GM12878 (cell line): Measurements from ENCODE around the gene ZNF618. TPM values are rescaled to one million over a fixed set of nuclear protein-coding genes. Genes with fewer than 3 reads are reported as not detected.

ENCODE experiments used
- ATAC-seq: fragments of 200-7000 bp; cut with Tn5 transposase; 3 replicates; pipeline ENCODE4 v1.9.1; 2020; ENCODE audit warnings: mild to moderate bottlenecking, moderate library complexity
- BruUV-seq: library from RNA; stranded (reverse); fragments of 400-500 nt; replicated peaks from 2 replicates; lab custom pipeline; 2021; lab: Mats Ljungman, UMichigan
- CTCF ChIA-PET: fragments of 300-600 bp; sonication (Branson Sonifier 250); formaldehyde crosslinking; extraction: SDS; loops from one replicate; lab custom pipeline; 2021; ENCODE audit warnings: inconsistent platforms; lab: Yijun Ruan, JAX
- POLR2A ChIA-PET: fragments of 350-600 bp; formaldehyde crosslinking; extraction: SDS; loops from one replicate; lab custom pipeline; 2021; ENCODE audit warnings: inconsistent platforms; lab: Charles Lee
- RAD21 ChIA-PET: fragments of 300-600 bp; sonication (Branson Sonifier 250); formaldehyde crosslinking; loops from one replicate; lab custom pipeline; 2023; ENCODE audit warnings: antibody characterized with exemption; ENCODE audit not compliant: unreplicated experiment; lab: Charles Lee
- SMC1A ChIA-PET: fragments of 300-600 bp; sonication (Branson Sonifier 250); formaldehyde crosslinking; loops from one replicate; lab custom pipeline; 2023; ENCODE audit not compliant: unreplicated experiment, uncharacterized antibody; lab: Charles Lee
- DNase-seq: peaks from one replicate; pipeline ENCODE4 v3.0.0-alpha.2; 2011; ENCODE audit warnings: low read depth, low spot score
- FAIRE-seq: peaks from 3 replicates; lab custom pipeline; 2011; peaks lifted over from hg19 to GRCh38; lab: Jason Lieb, UNC
- H2AFZ ChIP-seq: 2 replicates; pipeline ENCODE4 v1.6.0; 2011; ENCODE audit warnings: low read depth, low read length, control low read depth; ENCODE audit not compliant: control insufficient read depth
- H3K27ac ChIP-seq: 2 replicates; pipeline ENCODE4 v1.5.1; 2011; ENCODE audit warnings: control low read depth; ENCODE audit not compliant: control insufficient read depth, insufficient read depth
- H3K27me3 ChIP-seq, 2 experiments: replicated peaks in 1 of 2; 2 replicates each; pipeline versions ENCODE4 v1.6.0 to v1.6.1; 2011; ENCODE audit warnings: low read length in 1 of 2; ENCODE audit not compliant: control insufficient read depth in 2 of 2, insufficient read depth in 2 of 2
- H3K36me3 ChIP-seq, 2 experiments: 2 replicates each; pipeline ENCODE4 v1.5.1; 2011; ENCODE audit warnings: low read length in 1 of 2; ENCODE audit not compliant: control insufficient read depth in 2 of 2, insufficient read depth in 2 of 2
- H3K4me1 ChIP-seq: 2 replicates; pipeline ENCODE4 v1.6.1; 2011; ENCODE audit warnings: mild to moderate bottlenecking, low read length, moderate library complexity, mixed read lengths; ENCODE audit not compliant: control insufficient read depth, insufficient read depth
- H3K4me2 ChIP-seq: 2 replicates; pipeline ENCODE4 v1.6.0; 2011; ENCODE audit warnings: control low read depth; ENCODE audit not compliant: control insufficient read depth, insufficient read depth
- H3K4me3 ChIP-seq: fragments of 200-600 bp; sonication (generic); 2 replicates; pipeline ENCODE4 v1.5.1; 2016
- H3K79me2 ChIP-seq: 2 replicates; pipeline ENCODE4 v1.6.0; 2011; ENCODE audit warnings: low read length; ENCODE audit not compliant: control insufficient read depth, insufficient read depth
- H3K9ac ChIP-seq: 2 replicates; pipeline ENCODE4 v1.8.0; 2011; ENCODE audit warnings: low read length, control low read depth, mixed read lengths; ENCODE audit not compliant: control insufficient read depth, insufficient read depth
- H3K9me3 ChIP-seq: replicated peaks from 3 replicates; pipeline ENCODE4 v1.5.1; 2011; ENCODE audit warnings: mild to moderate bottlenecking, low read length; ENCODE audit not compliant: control insufficient read depth, insufficient read depth
- H4K20me1 ChIP-seq: 2 replicates; pipeline ENCODE4 v1.6.0; 2011; ENCODE audit not compliant: control insufficient read depth, insufficient read depth
- FOS ChIP-seq: IDR thresholded peaks from 3 replicates; pipeline ENCODE4 v1.6.1; 2011; ENCODE audit warnings: borderline replicate concordance; ENCODE audit not compliant: insufficient read length; ENCODE audit errors: extremely low read depth
- HDAC6 ChIP-seq: fragments of 200-600 bp; sonication (generic); IDR thresholded peaks from one replicate; pipeline ENCODE4 v1.8.0; 2017; ENCODE audit warnings: antibody characterized with exemption; ENCODE audit not compliant: unreplicated experiment
- KAT2A ChIP-seq: conservative IDR thresholded peaks from 2 replicates; pipeline ENCODE4 v1.6.1; 2011; ENCODE audit warnings: low read depth, low read length; ENCODE audit not compliant: control insufficient read depth
- MAX ChIP-seq: IDR thresholded peaks from 2 replicates; pipeline ENCODE4 v1.6.1; 2012; ENCODE audit warnings: low read depth, low read length, improper control_type of control experiment
- MYB ChIP-seq: fragments of 150-350 bp; IDR thresholded peaks from 2 replicates; pipeline ENCODE4 v1.6.1; 2014; ENCODE audit warnings: mild to moderate bottlenecking, low read depth, low read length, borderline replicate concordance
- NFXL1 ChIP-seq: fragments of 450-650 bp; IDR thresholded peaks from 2 replicates; pipeline ENCODE4 v1.6.1; 2017; ENCODE audit warnings: antibody characterized with exemption, mild to moderate bottlenecking, borderline replicate concordance
- RCOR1 ChIP-seq: conservative IDR thresholded peaks from 2 replicates; pipeline ENCODE4 v1.6.1; 2012; ENCODE audit warnings: low read depth, low read length, improper control_type of control experiment
- SMAD5 ChIP-seq: IDR thresholded peaks from 2 replicates; pipeline ENCODE4 v1.6.1; 2016; ENCODE audit warnings: antibody characterized with exemption, low read depth
- SREBF1 ChIP-seq: IDR thresholded peaks from 2 replicates; pipeline ENCODE4 v1.6.1; 2012; ENCODE audit warnings: mild to moderate bottlenecking, low read length
- TCF7 ChIP-seq: IDR thresholded peaks from 2 replicates; pipeline ENCODE4 v1.6.1; 2014; ENCODE audit warnings: antibody characterized with exemption, borderline replicate concordance
- USF1 ChIP-seq: IDR thresholded peaks from 2 replicates; pipeline ENCODE4 v1.6.1; 2011; ENCODE audit warnings: borderline replicate concordance, low read depth, mild to moderate bottlenecking, moderate library complexity, mixed read lengths, low read length; ENCODE audit not compliant: insufficient read depth; ENCODE audit errors: extremely low read length
- YY1 ChIP-seq: IDR thresholded peaks from 2 replicates; pipeline ENCODE4 v1.6.1; 2011; ENCODE audit warnings: low read depth, mild to moderate bottlenecking, low read length
- ZBED1 ChIP-seq: IDR thresholded peaks from 2 replicates; pipeline ENCODE4 v1.6.1; 2016; ENCODE audit warnings: borderline replicate concordance
- ZNF592 ChIP-seq: fragments of 450-650 bp; IDR thresholded peaks from 2 replicates; pipeline ENCODE4 v1.6.1; 2017; ENCODE audit warnings: mild to moderate bottlenecking, moderate library complexity
- ZNF687 ChIP-seq: fragments of 450-650 bp; IDR thresholded peaks from 2 replicates; pipeline ENCODE4 v1.6.1; 2017; ENCODE audit warnings: mild to moderate bottlenecking, moderate library complexity
- WGBS: methylation state at CpG from one replicate; pipeline ENCODE4 v1.1.6; 2016; ENCODE audit warnings: low lambda C conversion rate; ENCODE audit not compliant: insufficient replicate concordance, insufficient coverage; ENCODE audit errors: missing lambda C conversion rate; 5-methylcytosine and 5-hydroxymethylcytosine counted together
- in situ Hi-C: fragments of 300-500 bp; cut with MboI; formaldehyde crosslinking; loops from 9 replicates; pipeline ENCODE4 v1.14.3; 2018; ENCODE audit warnings: mixed read lengths
- intact Hi-C: fragments of 100-400 bp; cut with micrococcal nuclease; formaldehyde crosslinking; loops from one replicate; pipeline ENCODE4 v1.14.2; 2022; ENCODE audit not compliant: unreplicated experiment
- polyA plus RNA-seq, 11 experiments: library from polyadenylated mRNA; depleted of rRNA in 4 of 11; unstranded in 6 of 11; stranded (reverse) in 5 of 11; fragments of >200 nt; fragmentation: Nextera tagmentation in 4 of 11; fragmentation: Illumina TruSeq in 1 of 11; extraction: Ambion mirVana in 4 of 11; extraction: Trizol in 1 of 11; gene quantifications; 1 replicate in 1 of 11; 2 replicates in 10 of 11; pipeline versions ENCODE4 v1.2.1 to v1.2.3, GENCODE V29; 2011 to 2016; ENCODE audit warnings: inconsistent platforms in 2 of 11, missing spikeins in 2 of 11, low read depth in 1 of 11
- total RNA-seq, 4 experiments: library from RNA; depleted of rRNA in 3 of 4; stranded (reverse); fragments of >200 nt in 3 of 4; fragmentation: Illumina TruSeq in 1 of 4; extraction: Trizol in 1 of 4; gene quantifications; 2 replicates each; pipeline versions ENCODE4 v1.2.1 to v1.2.3, GENCODE V29; 2013 to 2021

The ZNF618 gene
- total and polyA plus RNA-seq, 10 of the 15 experiments (the other 5 are each of a cell fraction or from before 2014, with no cell fraction given): 0.01 to 0.24 (median 0.06) TPM; not detected in 2

- TF ChIP-seq YY1: no peak
- TF ChIP-seq MYB: no peak
These were observed 24.8 kb upstream of the ZNF618 start (continued) for GRCh38 chr9:113851359-113851758.

- no peak for FAIRE-seq
- TF ChIP-seq USF1 (no peak), MAX (no peak), ZNF687 (no peak), ZNF592 (no peak), SMAD5 (no peak), RCOR1 (no peak), KAT2A (no peak), HDAC6 (no peak), SREBF1 (no peak), FOS (no peak), TCF7 (no peak), NFXL1 (no peak), ZBED1 (no peak)
- POLR2A ChIA-PET: no interaction called here
- no peaks in the 10 kb centered on the region for H3K27me3 ChIP-seq
- H3K79me2 ChIP-seq: no peaks in the 10 kb centered on the region
- WGBS: 0% methylated on average over 1 of the region's 1 CpG
- H4K20me1 ChIP-seq: no peaks in the 10 kb centered on the region
- no peak for DNase-seq
- in situ Hi-C loops (no loop called here), intact Hi-C loops (no loop called here)
- no TSS peak for BruUV-seq
- H3K4me3 ChIP-seq: no peak overlapping the region
- H3K36me3 ChIP-seq: no peaks in the 10 kb centered on the region
- no peak overlapping the region for H2AFZ ChIP-seq
- H3K4me2 ChIP-seq: no peak overlapping the region
- H3K9ac ChIP-seq: no peak overlapping the region
- RAD21 ChIA-PET: no interaction called here
- SMC1A ChIA-PET: no interaction called here
- no peaks in the 10 kb centered on the region for H3K9me3 ChIP-seq
- no peaks in the 10 kb centered on the region for H3K4me1 ChIP-seq
- no peak overlapping the region for H3K27ac ChIP-seq
- CTCF ChIA-PET: no interaction called here
- no peak for ATAC-seq
These were observed 24.2 kb upstream of the ZNF618 start for GRCh38 chr9:113851873-113852272.
